K562 (cell line): ENCODE measurements around the gene SCAMP5. TPM values are rescaled to one million over a fixed set of nuclear protein-coding genes. Genes with fewer than 3 reads are reported as not detected.

Source experiments
- CTCF ChIP-seq, 3 experiments: IDR thresholded peaks in 2 of 3; conservative IDR thresholded peaks in 1 of 3; 2 replicates each; pipeline ENCODE4 v1.5.1; 2011 to 2012; ENCODE audit warnings: low read length in 3 of 3, mild to moderate bottlenecking in 3 of 3, control low read depth in 2 of 3, improper control_type of control experiment in 1 of 3, inconsistent platforms in 1 of 3, low read depth in 1 of 3, mixed read lengths in 1 of 3, moderate library complexity in 1 of 3; ENCODE audit not compliant: insufficient read depth in 2 of 3
- ETS2 ChIP-seq: IDR thresholded peaks from 2 replicates; pipeline ENCODE4 v1.6.1; 2016; ENCODE audit warnings: borderline replicate concordance, missing genetic modification characterization, mild to moderate bottlenecking, moderate library complexity, missing compliant biosample characterization; ENCODE audit not compliant: poor library complexity, severe bottlenecking
- FOXJ3 ChIP-seq: sonication (generic); formaldehyde crosslinking; IDR thresholded peaks from 2 replicates; pipeline ENCODE4 v1.4.0; 2020; ENCODE audit warnings: mild to moderate bottlenecking, missing genetic modification reagents
- FOXK1 ChIP-seq: sonication (generic); formaldehyde crosslinking; IDR thresholded peaks from 2 replicates; pipeline ENCODE4 v1.8.0; 2022; ENCODE audit warnings: missing genetic modification reagents, mild to moderate bottlenecking, borderline replicate concordance
- GABPB1 ChIP-seq: sonication (generic); formaldehyde crosslinking; IDR thresholded peaks from 2 replicates; pipeline ENCODE4 v1.8.0; 2022; ENCODE audit warnings: mild to moderate bottlenecking, missing genetic modification reagents
- ILF3 ChIP-seq: fragments of 450-650 bp; IDR thresholded peaks from 2 replicates; pipeline ENCODE4 v1.6.1; 2018; ENCODE audit warnings: antibody characterized with exemption, mild to moderate bottlenecking, moderate library complexity, borderline replicate concordance
- MCM3 ChIP-seq: fragments of 450-650 bp; IDR thresholded peaks from 2 replicates; pipeline ENCODE4 v1.6.1; 2016
- NR2F6 ChIP-seq: fragments of 450-650 bp; formaldehyde crosslinking; IDR thresholded peaks from 2 replicates; pipeline ENCODE4 v1.4.0; 2020; ENCODE audit warnings: mild to moderate bottlenecking
- PHF20 ChIP-seq: fragments of 450-650 bp; IDR thresholded peaks from 2 replicates; pipeline ENCODE4 v1.6.1; 2018; ENCODE audit not compliant: partially characterized antibody
- POLR2G ChIP-seq: fragments of 200-400 bp; formaldehyde crosslinking; IDR thresholded peaks from 2 replicates; pipeline ENCODE4 v1.6.1; 2017; ENCODE audit warnings: low read depth, mild to moderate bottlenecking, antibody characterized with exemption, low read length, moderate library complexity
- SAP30 ChIP-seq: fragments of 200-600 bp; sonication (generic); IDR thresholded peaks from 2 replicates; pipeline ENCODE4 v1.6.1; 2012; ENCODE audit warnings: borderline replicate concordance, low read depth, mild to moderate bottlenecking, moderate library complexity, low read length, control low read depth, inconsistent platforms; ENCODE audit not compliant: insufficient read depth, poor library complexity, severe bottlenecking
- SRSF1 ChIP-seq: fragments of 200-400 bp; formaldehyde crosslinking; IDR thresholded peaks from 2 replicates; pipeline ENCODE4 v1.6.1; 2017; ENCODE audit warnings: mild to moderate bottlenecking, low read depth, low read length, moderate library complexity
- TAF9B ChIP-seq: fragments of 450-650 bp; IDR thresholded peaks from 2 replicates; pipeline ENCODE4 v1.6.1; 2018; ENCODE audit warnings: mild to moderate bottlenecking; ENCODE audit not compliant: partially characterized antibody
- TSHZ1 ChIP-seq: fragments of 250-450 bp; sonication (Bioruptor Pico); IDR thresholded peaks from 2 replicates; pipeline ENCODE4 v1.4.0; 2020; ENCODE audit warnings: mild to moderate bottlenecking, moderate library complexity
- ZNF217 ChIP-seq: sonication (generic); formaldehyde crosslinking; IDR thresholded peaks from 2 replicates; pipeline ENCODE4 v1.8.0; 2022; ENCODE audit warnings: mild to moderate bottlenecking, missing genetic modification reagents
- ZNF224 ChIP-seq: sonication (generic); formaldehyde crosslinking; IDR thresholded peaks from 2 replicates; pipeline ENCODE4 v1.8.0; 2022; ENCODE audit warnings: mild to moderate bottlenecking, missing genetic modification reagents
- ZNF561 ChIP-seq: fragments of 450-650 bp; formaldehyde crosslinking; conservative IDR thresholded peaks from 2 replicates; pipeline ENCODE4 v1.4.0; 2020; ENCODE audit warnings: mild to moderate bottlenecking, moderate library complexity
- polyA plus RNA-seq, 8 experiments: library from polyadenylated mRNA; depleted of rRNA in 4 of 8; stranded (reverse) in 5 of 8; unstranded in 3 of 8; fragments of >200 nt; fragmentation: Nextera tagmentation in 2 of 8; fragmentation: Illumina TruSeq in 1 of 8; extraction: Ambion mirVana in 2 of 8; extraction: Trizol in 1 of 8; gene quantifications; 2 replicates each; pipeline versions ENCODE4 v1.2.1 to v1.2.3, GENCODE V29; 2011 to 2014; ENCODE audit warnings: inconsistent platforms in 1 of 8, missing spikeins in 1 of 8
- total RNA-seq, 7 experiments: library from RNA; depleted of rRNA in 6 of 7; stranded (reverse); fragments of >200 nt in 6 of 7; fragmentation: Illumina TruSeq in 2 of 7; extraction: Trizol in 2 of 7; gene quantifications; 2 replicates each; pipeline versions ENCODE4 v1.2.1 to v1.2.3, GENCODE V29; 2011 to 2021; ENCODE audit warnings: low replicate concordance in 1 of 7
- TF ChIP-seq, protein P1 (sequence below): fragments of 250-450 bp; sonication (Bioruptor Pico); IDR thresholded peaks from 2 replicates; pipeline ENCODE4 v1.5.0; 2020; ENCODE audit warnings: mild to moderate bottlenecking, borderline replicate concordance

SCAMP5 gene
- total and polyA plus RNA-seq, 9 of the 15 experiments (the other 6 are each of a cell fraction or from before 2014, with no cell fraction given) = 0.09 to 0.29 (median 0.19) TPM; not detected in 5

- TF ChIP-seq SRSF1 = no peak
- TF ChIP-seq ETS2 (tag) = no peak
- no peak for TF ChIP-seq MCM3
- no peak for TF ChIP-seq SAP30
- no peak for TF ChIP-seq NR2F6
- TF ChIP-seq PHF20 = peak; percentile 52
- TF ChIP-seq TAF9B = no peak
- no peak for TF ChIP-seq ZNF224
- TF ChIP-seq, protein P1, sequence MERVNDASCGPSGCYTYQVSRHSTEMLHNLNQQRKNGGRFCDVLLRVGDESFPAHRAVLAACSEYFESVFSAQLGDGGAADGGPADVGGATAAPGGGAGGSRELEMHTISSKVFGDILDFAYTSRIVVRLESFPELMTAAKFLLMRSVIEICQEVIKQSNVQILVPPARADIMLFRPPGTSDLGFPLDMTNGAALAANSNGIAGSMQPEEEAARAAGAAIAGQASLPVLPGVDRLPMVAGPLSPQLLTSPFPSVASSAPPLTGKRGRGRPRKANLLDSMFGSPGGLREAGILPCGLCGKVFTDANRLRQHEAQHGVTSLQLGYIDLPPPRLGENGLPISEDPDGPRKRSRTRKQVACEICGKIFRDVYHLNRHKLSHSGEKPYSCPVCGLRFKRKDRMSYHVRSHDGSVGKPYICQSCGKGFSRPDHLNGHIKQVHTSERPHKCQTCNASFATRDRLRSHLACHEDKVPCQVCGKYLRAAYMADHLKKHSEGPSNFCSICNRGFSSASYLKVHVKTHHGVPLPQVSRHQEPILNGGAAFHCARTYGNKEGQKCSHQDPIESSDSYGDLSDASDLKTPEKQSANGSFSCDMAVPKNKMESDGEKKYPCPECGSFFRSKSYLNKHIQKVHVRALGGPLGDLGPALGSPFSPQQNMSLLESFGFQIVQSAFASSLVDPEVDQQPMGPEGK (CRISPR knock-in tag) = no peak
- no peak for TF ChIP-seq FOXK1 (CRISPR knock-in tag)
- no peak for TF ChIP-seq FOXJ3 (CRISPR knock-in tag)
- TF ChIP-seq ZNF561 = no peak
- peak; percentile 48; the same call in 1 of the 2 replicates for TF ChIP-seq GABPB1 (CRISPR knock-in tag)
- no peak for TF ChIP-seq ZNF217 (CRISPR knock-in tag)
- no peak for TF ChIP-seq ILF3
- no peak for TF ChIP-seq POLR2G
- peak; percentile 75 for TF ChIP-seq TSHZ1
- TF ChIP-seq CTCF (IDR thresholded peaks at IDR 0.05 in 2 of 3, conservative IDR thresholded peaks at IDR 0.05 in 1 of 3; ENCODE audit: insufficient read depth in 2 of 3, low read depth in 1 of 3, low read length in 3 of 3) = no peak
Measured at GRCh38 chr15:75065851-75066509, 70.6 kb downstream of the SCAMP5 start (continued).
